PC-9 (cell line): ENCODE data around the gene STUM.

Source experiments
- EZH2 ChIP-seq: fragments of 200-600 bp; sonication (generic); IDR thresholded peaks from 2 replicates; pipeline ENCODE4 v1.8.0; 2017; ENCODE audit warnings: antibody characterized with exemption, low read depth
- TF ChIP-seq, protein P1 (sequence below): fragments of 200-600 bp; sonication (generic); conservative IDR thresholded peaks from 2 replicates; pipeline ENCODE4 v1.6.1; 2017; ENCODE audit warnings: mixed run types, antibody characterized with exemption, mild to moderate bottlenecking, moderate library complexity

DNA sequence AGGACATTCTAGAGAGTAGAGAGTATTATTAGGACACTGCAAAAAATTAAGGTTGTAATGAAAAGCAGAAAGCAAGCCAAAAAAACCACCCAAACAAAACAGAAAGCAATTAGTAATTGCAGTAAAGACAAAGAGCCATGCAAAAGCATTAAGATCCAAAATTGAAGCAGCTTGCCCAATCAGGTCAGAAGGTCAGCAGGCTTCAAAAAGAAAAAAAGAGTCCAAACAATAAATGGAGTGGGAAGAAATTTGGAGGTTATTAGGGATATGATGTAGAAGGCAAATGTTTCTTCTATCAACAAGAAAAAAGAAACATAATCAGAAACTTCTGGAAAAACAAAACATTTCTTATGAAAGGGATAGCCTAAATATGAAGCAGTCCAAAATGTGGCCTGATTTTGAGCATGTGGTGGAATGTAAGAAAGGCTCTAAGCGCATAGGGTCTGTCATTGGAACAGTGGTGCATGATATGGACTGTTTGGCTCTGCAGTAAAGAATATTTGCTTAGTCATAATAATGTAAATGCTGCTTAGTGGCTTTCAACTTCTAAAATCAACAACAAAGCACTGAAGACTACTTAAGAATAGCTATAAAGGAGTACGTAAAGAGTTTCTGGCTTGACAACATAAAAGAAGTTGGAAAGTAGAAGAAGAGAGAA is 4.8 kb downstream of the STUM start:
- TF ChIP-seq, protein P1, sequence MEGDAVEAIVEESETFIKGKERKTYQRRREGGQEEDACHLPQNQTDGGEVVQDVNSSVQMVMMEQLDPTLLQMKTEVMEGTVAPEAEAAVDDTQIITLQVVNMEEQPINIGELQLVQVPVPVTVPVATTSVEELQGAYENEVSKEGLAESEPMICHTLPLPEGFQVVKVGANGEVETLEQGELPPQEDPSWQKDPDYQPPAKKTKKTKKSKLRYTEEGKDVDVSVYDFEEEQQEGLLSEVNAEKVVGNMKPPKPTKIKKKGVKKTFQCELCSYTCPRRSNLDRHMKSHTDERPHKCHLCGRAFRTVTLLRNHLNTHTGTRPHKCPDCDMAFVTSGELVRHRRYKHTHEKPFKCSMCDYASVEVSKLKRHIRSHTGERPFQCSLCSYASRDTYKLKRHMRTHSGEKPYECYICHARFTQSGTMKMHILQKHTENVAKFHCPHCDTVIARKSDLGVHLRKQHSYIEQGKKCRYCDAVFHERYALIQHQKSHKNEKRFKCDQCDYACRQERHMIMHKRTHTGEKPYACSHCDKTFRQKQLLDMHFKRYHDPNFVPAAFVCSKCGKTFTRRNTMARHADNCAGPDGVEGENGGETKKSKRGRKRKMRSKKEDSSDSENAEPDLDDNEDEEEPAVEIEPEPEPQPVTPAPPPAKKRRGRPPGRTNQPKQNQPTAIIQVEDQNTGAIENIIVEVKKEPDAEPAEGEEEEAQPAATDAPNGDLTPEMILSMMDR, result no peak
- no peak for TF ChIP-seq EZH2
